AG08396 (cell line): ENCODE data around the gene RAD51B.
A peak's percentile ranks its signal among the peaks of the same experiment; 100 is the strongest.
"Not testable (repeated sequence)": the region's sequence is repeated elsewhere in the genome, so short reads cannot be mapped to it uniquely, and the experiment has no call there.

Source experiments
- DNase-seq: peaks from one replicate; pipeline ENCODE4 v3.0.0; 2012; ENCODE audit warnings: low spot score, mixed read lengths

The RAD51B gene

GRCh38 chr14:68212361-68212760 lies 392.8 kb downstream of the RAD51B start:
- DNase-seq = no peak

GRCh38 chr14:68214431-68214830 lies 394.9 kb downstream of the RAD51B start:
- DNase-seq = no peak

- DNase-seq = no peak
These were observed 396.1 kb downstream of the RAD51B start for GRCh38 chr14:68215629-68216028.

- no peak for DNase-seq
These were observed 396.5 kb downstream of the RAD51B start for GRCh38 chr14:68216079-68216478.

GRCh38 chr14:68216957-68217356 lies 397.4 kb downstream of the RAD51B start:
- no peak for DNase-seq

- no peak for DNase-seq
These were observed 398.3 kb downstream of the RAD51B start for GRCh38 chr14:68217791-68218340.

GRCh38 chr14:68219407-68219806 lies 399.8 kb downstream of the RAD51B start:
- DNase-seq = no peak

- not testable (repeated sequence) for DNase-seq
These were observed 401.5 kb downstream of the RAD51B start for GRCh38 chr14:68221046-68221445.

- no peak for DNase-seq
These were observed 402.6 kb downstream of the RAD51B start for GRCh38 chr14:68222154-68222553.

- no peak for DNase-seq
These were observed 403.1 kb downstream of the RAD51B start for GRCh38 chr14:68222726-68223125.

- no peak for DNase-seq
These were observed 404.1 kb downstream of the RAD51B start for GRCh38 chr14:68223631-68224030.

GRCh38 chr14:68225321-68225720 lies 405.7 kb downstream of the RAD51B start:
- no peak for DNase-seq

GRCh38 chr14:68226523-68226922 lies 406.9 kb downstream of the RAD51B start:
- DNase-seq = no peak

- DNase-seq = no peak
These were observed 409.1 kb downstream of the RAD51B start for GRCh38 chr14:68228656-68229055.

GRCh38 chr14:68229423-68230100 lies 410.0 kb downstream of the RAD51B start:
- no peak for DNase-seq

GRCh38 chr14:68230202-68230949 lies 410.8 kb downstream of the RAD51B start:
- DNase-seq = no peak

- no peak for DNase-seq
These were observed 411.6 kb downstream of the RAD51B start for GRCh38 chr14:68230950-68231717.

- no peak for DNase-seq
These were observed 412.3 kb downstream of the RAD51B start for GRCh38 chr14:68231898-68232297.

- peak; percentile 67 for DNase-seq
These were observed 412.9 kb downstream of the RAD51B start for GRCh38 chr14:68232300-68233055.

- DNase-seq = no peak
These were observed 413.7 kb downstream of the RAD51B start for GRCh38 chr14:68233101-68233784.
